Measurements from ENCODE around the gene CYB5D1.

CYB5D1 gene

GRCh38 chr17:7845359-7846062 is 12.3 kb upstream of the CYB5D1 start:
- DNase-seq, result no peak

- DNase-seq, result no peak
Measured at GRCh38 chr17:7846063-7846735, 11.6 kb upstream of the CYB5D1 start.

DNA sequence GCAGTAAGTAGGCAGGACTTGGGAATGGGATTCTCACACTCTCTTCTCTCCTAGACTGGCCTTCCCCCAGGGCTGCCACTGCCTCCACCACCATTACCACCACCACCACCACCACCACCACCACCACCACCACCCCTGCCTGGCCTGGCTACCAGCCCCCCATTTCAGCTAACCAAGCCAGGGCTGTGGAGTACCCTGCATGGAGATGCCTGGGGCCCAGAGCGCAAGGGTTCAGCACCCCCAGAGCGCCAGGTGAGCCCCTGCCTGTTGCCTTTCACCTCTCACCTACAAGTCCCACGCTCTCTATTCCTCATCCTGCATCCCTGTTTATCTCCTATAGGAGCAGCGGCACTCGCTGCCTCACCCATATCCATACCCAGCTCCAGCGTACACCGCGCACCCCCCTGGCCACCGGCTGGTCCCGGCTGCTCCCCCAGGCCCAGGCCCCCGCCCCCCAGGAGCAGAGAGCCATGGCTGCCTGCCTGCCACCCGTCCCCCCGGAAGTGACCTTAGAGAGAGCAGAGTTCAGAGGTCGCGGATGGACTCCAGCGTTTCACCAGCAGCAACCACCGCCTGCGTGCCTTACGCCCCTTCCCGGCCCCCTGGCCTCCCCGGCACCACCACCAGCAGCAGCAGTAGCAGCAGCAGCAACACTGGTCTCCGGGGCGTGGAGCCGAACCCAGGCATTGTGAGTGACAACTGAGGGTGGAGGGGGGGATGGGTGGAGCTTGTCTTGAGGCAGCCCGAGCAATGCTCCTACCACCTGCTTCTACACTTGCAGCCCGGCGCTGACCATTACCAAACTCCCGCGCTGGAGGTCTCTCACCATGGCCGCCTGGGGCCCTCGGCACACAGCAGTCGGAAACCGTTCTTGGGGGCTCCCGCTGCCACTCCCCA is 10.8 kb upstream of the CYB5D1 start:
- DNase-seq, result no peak

DNA sequence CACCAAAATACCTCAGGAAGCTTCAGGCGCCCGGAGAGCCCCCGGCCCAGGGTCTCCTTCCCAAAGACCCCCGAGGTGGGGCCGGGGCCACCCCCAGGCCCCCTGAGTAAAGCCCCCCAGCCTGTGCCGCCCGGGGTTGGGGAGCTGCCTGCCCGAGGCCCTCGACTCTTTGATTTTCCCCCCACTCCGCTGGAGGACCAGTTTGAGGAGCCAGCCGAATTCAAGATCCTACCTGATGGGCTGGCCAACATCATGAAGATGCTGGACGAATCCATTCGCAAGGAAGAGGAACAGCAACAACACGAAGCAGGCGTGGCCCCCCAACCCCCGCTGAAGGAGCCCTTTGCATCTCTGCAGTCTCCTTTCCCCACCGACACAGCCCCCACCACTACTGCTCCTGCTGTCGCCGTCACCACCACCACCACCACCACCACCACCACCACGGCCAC is 9.6 kb upstream of the CYB5D1 start:
- DNase-seq, result no peak

DNA sequence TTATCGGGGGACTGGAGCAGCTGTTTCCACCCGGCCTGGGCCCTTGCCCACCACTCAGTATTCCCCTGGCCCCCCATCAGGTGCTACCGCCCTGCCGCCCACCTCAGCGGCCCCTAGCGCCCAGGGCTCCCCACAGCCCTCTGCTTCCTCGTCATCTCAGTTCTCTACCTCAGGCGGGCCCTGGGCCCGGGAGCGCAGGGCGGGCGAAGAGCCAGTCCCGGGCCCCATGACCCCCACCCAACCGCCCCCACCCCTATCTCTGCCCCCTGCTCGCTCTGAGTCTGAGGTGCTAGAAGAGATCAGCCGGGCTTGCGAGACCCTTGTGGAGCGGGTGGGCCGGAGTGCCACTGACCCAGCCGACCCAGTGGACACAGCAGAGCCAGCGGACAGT is 9.1 kb upstream of the CYB5D1 start:
- no peak for DNase-seq

- no peak for DNase-seq
Measured at GRCh38 chr17:7849130-7849750, 8.6 kb upstream of the CYB5D1 start.

GRCh38 chr17:7849751-7850504 is 7.9 kb upstream of the CYB5D1 start:
- no peak for DNase-seq

DNA sequence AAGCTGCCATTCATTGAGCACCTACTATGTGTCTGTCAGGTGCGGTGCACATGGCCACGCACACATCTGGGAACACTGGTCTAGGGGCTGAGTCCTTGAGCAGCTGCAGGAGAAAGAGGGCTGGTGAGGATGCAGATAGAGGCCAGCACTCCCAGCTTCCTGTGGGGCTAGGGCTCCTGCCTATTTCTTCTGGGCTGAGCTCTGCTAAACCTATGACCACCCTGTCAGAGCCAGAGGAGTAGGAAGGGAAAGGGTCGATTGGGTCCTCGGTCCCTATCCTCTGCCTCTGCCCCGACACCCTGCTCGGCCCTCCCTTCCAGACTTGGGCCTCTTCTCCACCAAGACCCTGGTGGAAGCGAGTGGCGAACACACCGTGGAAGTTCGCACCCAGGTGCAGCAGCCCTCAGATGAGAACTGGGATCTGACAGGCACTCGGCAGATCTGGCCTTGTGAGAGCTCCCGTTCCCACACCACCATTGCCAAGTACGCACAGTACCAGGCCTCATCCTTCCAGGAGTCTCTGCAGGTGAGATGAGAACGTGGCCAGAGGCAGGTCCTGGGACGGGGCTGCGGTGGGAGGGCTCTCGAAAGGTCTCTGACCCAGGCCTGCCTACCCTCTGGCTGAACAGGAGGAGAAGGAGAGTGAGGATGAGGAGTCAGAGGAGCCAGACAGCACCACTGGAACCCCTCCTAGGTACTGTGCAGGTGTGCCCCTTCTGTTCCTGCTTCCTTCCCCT is 6.9 kb upstream of the CYB5D1 start:
- DNase-seq, result no peak

DNA sequence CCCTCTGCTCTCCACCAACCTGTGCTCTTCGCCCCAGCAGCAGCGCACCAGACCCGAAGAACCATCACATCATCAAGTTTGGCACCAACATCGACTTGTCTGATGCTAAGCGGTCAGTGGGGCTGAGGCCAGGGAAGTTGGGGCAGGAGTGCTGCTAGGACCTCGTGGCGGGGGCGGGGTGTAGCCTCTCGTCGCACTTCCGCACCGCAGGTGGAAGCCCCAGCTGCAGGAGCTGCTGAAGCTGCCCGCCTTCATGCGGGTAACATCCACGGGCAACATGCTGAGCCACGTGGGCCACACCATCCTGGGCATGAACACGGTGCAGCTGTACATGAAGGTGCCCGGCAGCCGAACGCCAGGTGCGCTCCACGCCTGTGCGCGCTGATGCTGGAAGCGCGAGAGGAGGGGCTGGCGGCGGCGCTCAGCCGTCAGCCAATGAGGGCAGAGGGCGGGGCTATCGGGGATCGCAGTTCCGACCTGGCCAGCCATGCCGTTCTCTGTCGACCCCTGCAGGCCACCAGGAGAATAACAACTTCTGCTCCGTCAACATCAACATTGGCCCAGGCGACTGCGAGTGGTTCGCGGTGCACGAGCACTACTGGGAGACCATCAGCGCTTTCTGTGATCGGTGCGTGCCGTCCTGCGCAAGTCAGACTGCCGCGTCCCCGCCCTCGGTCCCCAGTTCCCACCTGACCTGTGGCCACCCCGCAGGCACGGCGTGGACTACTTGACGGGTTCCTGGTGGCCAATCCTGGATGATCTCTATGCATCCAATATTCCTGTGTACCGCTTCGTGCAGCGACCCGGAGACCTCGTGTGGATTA is 6.2 kb upstream of the CYB5D1 start:
- peak; percentile 96 for DNase-seq

GRCh38 chr17:7852262-7852670 is 5.5 kb upstream of the CYB5D1 start:
- DNase-seq, result no peak

GRCh38 chr17:7852919-7853690 is 4.7 kb upstream of the CYB5D1 start:
- DNase-seq, result no peak

GRCh38 chr17:7853691-7854038 is 4.1 kb upstream of the CYB5D1 start:
- DNase-seq, result no peak

- DNase-seq, result no peak
Measured at GRCh38 chr17:7854078-7854777, 3.6 kb upstream of the CYB5D1 start.

DNA sequence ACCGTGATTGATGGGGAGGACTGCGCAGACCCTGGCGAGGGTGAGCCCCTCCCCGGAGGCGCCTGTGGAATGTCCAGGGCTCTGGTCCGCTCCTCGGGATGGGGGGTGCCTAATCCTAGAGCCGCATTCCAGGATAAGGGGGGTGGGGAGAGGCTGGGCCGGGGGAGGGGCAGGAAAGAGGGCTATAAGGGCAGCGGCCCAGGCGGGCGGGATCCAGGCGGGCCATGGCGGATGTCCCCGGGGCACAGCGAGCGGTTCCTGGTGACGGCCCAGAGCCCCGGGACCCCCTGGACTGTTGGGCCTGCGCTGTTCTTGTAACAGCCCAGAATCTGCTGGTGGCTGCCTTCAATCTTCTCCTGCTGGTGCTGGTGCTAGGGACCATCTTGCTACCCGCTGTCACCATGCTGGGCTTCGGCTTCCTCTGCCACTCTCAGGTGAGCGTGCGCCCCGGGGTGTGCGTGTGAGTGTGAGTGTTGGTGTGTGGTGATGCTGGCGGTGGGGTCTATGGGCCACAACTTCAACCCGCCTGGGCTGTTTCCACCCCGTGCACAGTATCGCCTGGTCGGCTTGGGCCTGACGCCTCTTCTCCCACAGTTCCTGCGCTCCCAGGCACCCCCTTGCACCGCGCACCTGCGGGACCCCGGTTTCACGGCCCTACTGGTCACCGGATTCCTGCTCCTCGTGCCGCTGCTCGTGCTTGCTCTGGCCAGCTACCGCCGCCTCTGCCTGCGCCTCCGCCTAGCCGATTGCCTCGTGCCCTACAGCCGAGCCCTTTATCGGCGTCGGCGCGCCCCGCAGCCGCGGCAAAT is 2.7 kb upstream of the CYB5D1 start, which contains the start of gene TMEM88:
TMEM88 (plus strand) TSS at position 216 of the 809 bp plus-strand sequence; CDS start at position 225, 9 bp downstream.
- DNase-seq, result no peak

DNA sequence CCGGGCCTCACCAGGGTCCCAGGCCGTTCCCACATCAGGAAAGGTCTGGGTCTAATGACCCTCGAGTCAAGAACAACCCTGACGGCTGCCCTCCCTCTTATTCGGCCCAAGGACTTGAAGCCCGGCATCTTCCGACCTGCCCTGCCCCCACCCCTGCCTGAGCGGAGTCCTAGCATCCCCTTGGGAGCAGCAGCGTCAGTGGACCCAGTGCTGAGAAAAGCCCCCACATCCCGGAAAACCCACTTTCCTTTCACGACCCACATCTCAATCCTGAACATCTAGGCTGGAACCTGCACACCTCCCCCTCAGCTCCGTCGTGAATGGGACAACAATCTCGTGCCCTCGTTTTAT is 2.2 kb upstream of the CYB5D1 start:
- DNase-seq, result no peak

DNA sequence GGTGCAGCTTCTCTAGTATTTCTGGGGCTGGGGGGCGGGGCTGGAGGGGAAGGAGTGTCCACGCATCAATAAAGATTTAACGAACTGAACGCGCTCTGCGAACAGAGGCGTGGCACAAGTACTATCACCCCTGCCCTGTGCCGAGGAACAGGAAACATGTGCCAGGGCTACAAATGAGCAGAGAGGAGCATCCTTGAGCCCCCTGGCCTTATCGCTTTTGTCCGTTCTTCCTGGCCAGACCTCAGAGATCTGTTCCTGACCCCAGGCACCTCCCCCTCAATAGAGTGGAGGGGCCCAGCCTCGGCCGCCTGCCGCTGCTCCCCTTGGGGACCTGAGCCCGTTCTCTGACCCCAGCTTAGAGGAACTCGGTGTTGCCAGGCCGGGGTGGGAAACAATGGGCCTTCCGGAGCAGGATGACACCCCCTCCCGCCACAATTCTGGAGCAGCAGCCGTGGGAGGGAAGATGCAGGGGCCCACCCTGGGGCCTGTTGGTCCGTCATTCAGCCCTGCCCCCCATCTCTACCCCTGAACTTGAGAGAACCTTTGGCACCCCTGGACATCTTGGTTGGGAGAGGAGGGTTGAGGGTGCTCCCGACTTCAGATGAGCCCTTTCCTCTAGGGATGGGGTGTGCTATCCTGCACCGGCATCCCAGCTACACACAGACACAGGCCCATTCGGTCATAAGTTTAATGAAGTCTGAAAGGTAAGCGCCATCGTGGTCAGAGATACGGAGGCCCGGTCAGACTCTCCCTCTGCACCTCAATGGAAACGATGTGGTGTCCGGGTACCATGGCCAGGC is 1.6 kb upstream of the CYB5D1 start:
- DNase-seq, result peak; percentile 98
